PC-3 (cell line): Measurements from ENCODE around the gene VGLL3. TPM values are rescaled to one million over a fixed set of nuclear protein-coding genes. Genes with fewer than 3 reads are reported as not detected.
A peak's percentile ranks its signal among the peaks of the same experiment; 100 is the strongest.

Experiments
- ATAC-seq: fragments of 200-7000 bp; cut with Tn5 transposase; 2 replicates; pipeline ENCODE4 v1.9.1; 2020; ENCODE audit warnings: mild to moderate bottlenecking, moderate library complexity
- BruUV-seq: library from RNA; stranded (reverse); fragments of 400-500 nt; replicated peaks from 2 replicates; lab custom pipeline; 2021; lab: Mats Ljungman, UMichigan
- CTCF ChIA-PET: fragments of 300-600 bp; sonication (Branson Sonifier 250); formaldehyde crosslinking; loops from one replicate; lab custom pipeline; 2022; ENCODE audit warnings: antibody characterized with exemption; lab: Charles Lee
- POLR2A ChIA-PET: fragments of 300-600 bp; sonication (Branson Sonifier 250); formaldehyde crosslinking; loops from one replicate; lab custom pipeline; 2022; ENCODE audit warnings: antibody characterized with exemption; ENCODE audit not compliant: unreplicated experiment; lab: Charles Lee
- DNase-seq: peaks from one replicate; pipeline ENCODE4 v3.0.0-alpha.2; 2015
- H2AFZ ChIP-seq: fragments of 300-600 bp; sonication (generic); 2 replicates; pipeline ENCODE4 v1.6.0; 2016; ENCODE audit warnings: antibody characterized with exemption, low read length
- H3F3A ChIP-seq: fragments of 300-600 bp; sonication (generic); one replicate; pipeline ENCODE4 v1.6.0; 2017; ENCODE audit warnings: antibody characterized with exemption, low read length, control low read depth, mild to moderate bottlenecking; ENCODE audit not compliant: unreplicated experiment
- H3K27ac ChIP-seq: fragments of 300-600 bp; sonication (generic); 2 replicates; pipeline ENCODE4 v1.5.1; 2016; ENCODE audit warnings: mild to moderate bottlenecking, low read length
- H3K27me3 ChIP-seq: fragments of 300-600 bp; sonication (generic); 2 replicates; pipeline ENCODE4 v1.6.1; 2016; ENCODE audit warnings: low read length, mixed read lengths
- H3K36me3 ChIP-seq: fragments of 300-600 bp; sonication (generic); 2 replicates; pipeline ENCODE4 v1.6.1; 2016; ENCODE audit warnings: low read depth, mixed run types, low read length, mixed read lengths
- H3K4me1 ChIP-seq: fragments of 300-600 bp; sonication (generic); 2 replicates; pipeline ENCODE4 v1.5.1; 2016; ENCODE audit warnings: low read length; ENCODE audit not compliant: insufficient read depth
- H3K4me2 ChIP-seq: fragments of 300-600 bp; sonication (generic); 2 replicates; pipeline ENCODE4 v1.6.0; 2016; ENCODE audit warnings: low read length
- H3K4me3 ChIP-seq: fragments of 300-600 bp; sonication (generic); 2 replicates; pipeline ENCODE4 v1.5.1; 2016; ENCODE audit warnings: mild to moderate bottlenecking, low read length, mixed read lengths
- H3K79me2 ChIP-seq: fragments of 300-600 bp; sonication (generic); 2 replicates; pipeline ENCODE4 v1.6.1; 2017; ENCODE audit warnings: low read length, mixed read lengths
- H3K9ac ChIP-seq: fragments of 300-600 bp; sonication (generic); 2 replicates; pipeline ENCODE4 v1.6.0; 2016; ENCODE audit warnings: mild to moderate bottlenecking, low read length
- H3K9me2 ChIP-seq: fragments of 300-600 bp; sonication (generic); replicated peaks from 2 replicates; pipeline ENCODE4 v1.6.1; 2016; ENCODE audit warnings: mixed run types, low read length, mixed read lengths
- H3K9me3 ChIP-seq: fragments of 300-600 bp; sonication (generic); 2 replicates; pipeline ENCODE4 v1.6.1; 2016; ENCODE audit warnings: low read length, mixed read lengths
- H4K20me1 ChIP-seq: fragments of 300-600 bp; sonication (generic); 2 replicates; pipeline ENCODE4 v1.6.1; 2016; ENCODE audit warnings: low read length, mixed read lengths
- CTCF ChIP-seq: fragments of 300-600 bp; sonication (generic); conservative IDR thresholded peaks from 2 replicates; pipeline ENCODE4 v1.5.1; 2017; ENCODE audit warnings: antibody characterized with exemption, low read depth, mild to moderate bottlenecking, low read length
- EZH2 ChIP-seq: fragments of 300-600 bp; sonication (generic); IDR thresholded peaks from one replicate; pipeline ENCODE4 v1.6.1; 2017; ENCODE audit warnings: antibody characterized with exemption, mild to moderate bottlenecking, low read length; ENCODE audit not compliant: unreplicated experiment
- EZH2phosphoT487 ChIP-seq: fragments of 300-600 bp; sonication (generic); IDR thresholded peaks from 2 replicates; pipeline ENCODE4 v1.6.1; 2018; ENCODE audit warnings: mild to moderate bottlenecking, antibody characterized with exemption, low read length, borderline replicate concordance
- intact Hi-C: fragments of 100-400 bp; cut with micrococcal nuclease; formaldehyde crosslinking; loops from 2 replicates; pipeline ENCODE4 v1.9.0; 2023
- total RNA-seq: library from RNA; depleted of rRNA; stranded (reverse); fragments of >200 nt; gene quantifications from 2 replicates; pipeline ENCODE4 v1.2.3, GENCODE V29; 2014

The VGLL3 gene
- total RNA-seq, 1 experiment from 2014 or later, result 1.3 TPM

- H3K27me3 ChIP-seq, result no peaks in the 10 kb centered on the region
- peak overlapping the region; percentile 57 for H3K27ac ChIP-seq
- H3K36me3 ChIP-seq, result no peaks in the 10 kb centered on the region
- POLR2A ChIA-PET, result interaction anchor here (0.6 kb wide), 1 partner anchor 42 kb away, joined by 4 read pairs; no protein-coding TSS in a partner anchor
- no peaks in the 10 kb centered on the region for H3K79me2 ChIP-seq
- H3K4me1 ChIP-seq, result peaks cover 47% of the 10 kb centered on the region
- no peaks in the 10 kb centered on the region for H4K20me1 ChIP-seq
- H3K4me3 ChIP-seq, result peak overlapping the region; percentile 14; the same call in 1 of the 2 replicates
- DNase-seq, result peak; percentile 76
- H2AFZ ChIP-seq, result peak overlapping the region; percentile 73
- H3K4me2 ChIP-seq, result peak overlapping the region; percentile 69
- H3F3A ChIP-seq, result no peaks in the 10 kb centered on the region
- peak; percentile 38 for ATAC-seq
- intact Hi-C loops, result loop anchor here (5.0 kb wide), 5 partner anchors 41 to 339 kb away; no protein-coding TSS in a partner anchor
- TF ChIP-seq CTCF (no peak), EZH2 (no peak), EZH2phosphoT487 (no peak)
- no TSS peak for BruUV-seq
- H3K9me2 ChIP-seq, result no peaks in the 10 kb centered on the region
- no peaks in the 10 kb centered on the region for H3K9me3 ChIP-seq
- CTCF ChIA-PET, result no interaction called here
- no peak overlapping the region for H3K9ac ChIP-seq
Observed at GRCh38 chr3:86993704-86994103, 2.8 kb upstream of the VGLL3 start.

GRCh38 chr3:86991840-86992435 lies 989 bp upstream of the VGLL3 start:
- intact Hi-C loops, result loop anchor here (2.0 to 5.0 kb wide), 6 partner anchors 40 to 340 kb away; no protein-coding TSS in a partner anchor
- no peaks in the 10 kb centered on the region for H4K20me1 ChIP-seq
- peak overlapping the region; percentile 55 for H3K9ac ChIP-seq
- no peak for ATAC-seq
- no peaks in the 10 kb centered on the region for H3K79me2 ChIP-seq
- 0 out of 2 replicates have a peak, but pooled peaks cover 4% of the 10 kb centered on the region for H3K36me3 ChIP-seq
- DNase-seq, result peak; percentile 37
- H3K9me3 ChIP-seq, result no peaks in the 10 kb centered on the region
- H3K27me3 ChIP-seq, result no peaks in the 10 kb centered on the region
- TF ChIP-seq EZH2, result no peak
- TF ChIP-seq EZH2phosphoT487, result no peak
- TF ChIP-seq CTCF, result no peak
- H3F3A ChIP-seq, result no peaks in the 10 kb centered on the region
- peak overlapping the region; percentile 97 for H3K4me2 ChIP-seq
- peak overlapping the region; percentile 98 for H2AFZ ChIP-seq
- no TSS peak for BruUV-seq
- CTCF ChIA-PET, result interaction anchor here (0.6 kb wide), 1 partner anchor 176 kb away, joined by 3 read pairs; no protein-coding TSS in a partner anchor
- H3K4me3 ChIP-seq, result peak overlapping the region; percentile 85
- H3K27ac ChIP-seq, result peak overlapping the region; percentile 4; the same call in 1 of the 2 replicates
- H3K4me1 ChIP-seq, result peaks cover 47% of the 10 kb centered on the region
- POLR2A ChIA-PET, result interaction anchor here (0.7 kb wide), 1 partner anchor 294 kb away, joined by 5 read pairs; no protein-coding TSS in a partner anchor
- no peaks in the 10 kb centered on the region for H3K9me2 ChIP-seq

GRCh38 chr3:86991482-86991815 lies 500 bp upstream of the VGLL3 start:
- DNase-seq (no peak), ATAC-seq (no peak)
- TF ChIP-seq CTCF (0 out of 2 replicates have a peak, but pooled peaks have one; percentile 4), EZH2 (no peak)
- ChIA-PET CTCF (interaction anchor here (0.6 kb wide), 1 partner anchor 176 kb away, joined by 3 read pairs; no protein-coding TSS in a partner anchor), POLR2A (no interaction called here)
- Histone ChIP-seq H3K27me3 (no peaks in the 10 kb centered on the region), H3K9me2 (no peaks in the 10 kb centered on the region), H3K36me3 (0 out of 2 replicates have a peak, but pooled peaks cover 4% of the 10 kb centered on the region), H3K27ac (peak overlapping the region; percentile 4; the same call in 1 of the 2 replicates), H2AFZ (peak overlapping the region; percentile 98), H3K9me3 (no peaks in the 10 kb centered on the region), H3K4me2 (peak overlapping the region; percentile 97), H3K4me3 (peak overlapping the region; percentile 85), H3K4me1 (peaks cover 47% of the 10 kb centered on the region), H4K20me1 (no peaks in the 10 kb centered on the region), H3F3A (no peaks in the 10 kb centered on the region), H3K79me2 (no peaks in the 10 kb centered on the region), H3K9ac (peak overlapping the region; percentile 55)
- intact Hi-C loops, result loop anchor here (2.0 to 5.0 kb wide), 6 partner anchors 39 to 341 kb away; no protein-coding TSS in a partner anchor
- no TSS peak for BruUV-seq
